OCI-M2 (cell line): Measurements from ENCODE around the gene CATSPERE.
"Not testable (repeated sequence)": the region's sequence is repeated elsewhere in the genome, so short reads cannot be mapped to it uniquely, and the experiment has no call there.

Source experiments
- DNase-seq: peaks from one replicate; lab custom pipeline; 2025; ENCODE audit not compliant: unreplicated experiment; lab: John Stamatoyannopoulos, UW

CATSPERE gene

DNA sequence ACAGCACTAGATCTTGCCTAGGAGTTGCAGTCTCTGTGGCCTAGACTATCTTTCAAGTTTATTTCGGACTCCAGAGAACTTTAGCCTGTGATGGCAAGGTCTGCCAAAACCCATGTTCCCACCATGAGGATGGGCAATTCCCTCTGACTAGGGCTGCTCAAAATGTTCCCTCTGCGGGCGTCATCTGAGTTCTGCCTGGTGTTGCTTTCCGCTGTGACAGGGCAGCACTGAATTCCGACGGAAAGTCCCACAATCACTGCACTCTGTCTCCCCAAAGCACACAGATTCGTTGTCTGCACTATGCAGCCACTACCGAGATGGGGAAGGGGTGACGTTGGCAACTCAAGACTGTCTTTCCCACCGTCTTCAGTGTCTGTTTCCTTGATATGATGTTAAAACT lies 75.2 kb downstream of the CATSPERE start:
- DNase-seq = no peak

DNA sequence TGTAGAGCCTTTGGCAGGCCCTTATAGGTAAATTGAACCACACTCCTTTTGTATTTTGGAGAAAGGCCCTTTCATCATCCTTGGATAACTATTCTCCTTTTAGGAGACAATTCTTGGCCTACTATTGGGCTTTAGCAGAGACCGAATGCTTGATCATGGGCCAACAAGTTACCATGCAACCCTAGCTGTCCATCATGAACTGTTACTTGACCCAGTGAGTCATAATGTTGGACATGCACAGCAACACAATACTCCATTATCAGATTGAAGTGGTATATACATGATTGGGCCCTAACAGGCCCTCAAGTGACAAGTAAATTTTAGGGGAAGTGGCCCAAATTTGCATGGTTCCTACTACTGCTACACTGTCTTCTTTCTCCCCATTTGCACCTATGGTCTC lies 84.4 kb downstream of the CATSPERE start:
- no peak for DNase-seq

- DNase-seq = no peak
Observed at GRCh38 chr1:244548558-244549115, 87.6 kb downstream of the CATSPERE start.

- no peak for DNase-seq
Observed at GRCh38 chr1:244552336-244552735, 91.3 kb downstream of the CATSPERE start.

- no peak for DNase-seq
Observed at GRCh38 chr1:244556263-244556662, 95.2 kb downstream of the CATSPERE start.

DNA sequence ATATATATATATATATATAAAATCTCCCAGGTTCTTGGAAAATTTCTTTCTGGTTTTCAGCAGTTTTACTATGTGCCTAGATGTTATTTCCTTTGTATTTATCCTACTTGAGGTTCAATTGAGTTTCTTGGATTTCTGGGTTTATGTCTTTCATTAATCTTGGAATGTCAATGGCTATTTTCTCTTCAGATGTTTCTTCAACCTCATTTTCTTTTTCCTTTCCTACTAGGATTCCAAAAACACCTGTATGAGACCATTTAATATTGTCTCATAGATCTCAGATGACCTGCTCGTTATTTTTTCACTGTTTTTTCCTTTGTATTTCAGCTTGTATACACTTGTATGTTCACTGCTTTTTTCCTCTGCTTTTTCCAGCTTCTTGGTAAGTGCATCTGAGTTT lies 96.5 kb downstream of the CATSPERE start:
- DNase-seq = no peak

- DNase-seq = no peak
Observed at GRCh38 chr1:244559561-244559960, 98.5 kb downstream of the CATSPERE start.

GRCh38 chr1:244562877-244563276 lies 101.8 kb downstream of the CATSPERE start:
- not testable (repeated sequence) for DNase-seq

DNA sequence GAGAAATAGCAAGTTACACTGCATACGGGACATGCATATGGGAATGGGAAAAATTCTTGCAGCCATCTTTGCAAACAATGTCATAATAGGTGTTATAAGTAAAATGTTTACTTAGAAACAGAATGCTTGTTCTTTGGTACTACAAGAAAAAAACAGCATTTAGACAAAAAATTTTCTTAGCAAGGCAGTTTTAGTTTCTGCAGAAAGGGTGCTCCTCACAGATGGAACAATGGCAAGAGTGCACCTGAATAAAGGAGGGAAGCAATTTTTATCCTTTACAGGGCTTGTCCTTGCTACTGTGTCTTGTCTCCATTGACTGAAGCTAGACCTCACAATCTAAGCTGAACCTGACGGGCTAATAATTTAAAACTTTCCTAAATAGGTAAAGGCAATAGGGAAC lies 112.7 kb downstream of the CATSPERE start:
- DNase-seq = no peak

GRCh38 chr1:244576259-244576892 lies 115.3 kb downstream of the CATSPERE start:
- no peak for DNase-seq

DNA sequence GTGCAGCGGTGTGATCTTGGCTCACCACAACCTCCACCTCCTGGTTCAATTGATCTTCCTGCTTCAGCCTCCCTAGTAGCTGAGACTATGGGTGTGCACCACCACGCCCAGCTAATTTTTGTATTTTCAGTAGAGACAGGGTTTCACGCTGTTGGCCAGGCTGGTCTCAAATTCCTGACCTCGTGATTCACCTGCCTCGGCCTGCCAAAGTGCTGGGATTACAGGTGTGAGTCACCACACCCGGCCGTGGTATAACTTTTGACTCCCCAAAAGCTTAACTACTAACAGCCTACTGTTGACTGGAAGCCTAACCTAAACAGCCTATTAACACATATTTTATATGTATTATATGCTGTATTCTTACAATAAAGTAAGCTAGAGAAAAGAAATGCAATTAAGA lies 117.1 kb downstream of the CATSPERE start:
- not testable (repeated sequence) for DNase-seq

DNA sequence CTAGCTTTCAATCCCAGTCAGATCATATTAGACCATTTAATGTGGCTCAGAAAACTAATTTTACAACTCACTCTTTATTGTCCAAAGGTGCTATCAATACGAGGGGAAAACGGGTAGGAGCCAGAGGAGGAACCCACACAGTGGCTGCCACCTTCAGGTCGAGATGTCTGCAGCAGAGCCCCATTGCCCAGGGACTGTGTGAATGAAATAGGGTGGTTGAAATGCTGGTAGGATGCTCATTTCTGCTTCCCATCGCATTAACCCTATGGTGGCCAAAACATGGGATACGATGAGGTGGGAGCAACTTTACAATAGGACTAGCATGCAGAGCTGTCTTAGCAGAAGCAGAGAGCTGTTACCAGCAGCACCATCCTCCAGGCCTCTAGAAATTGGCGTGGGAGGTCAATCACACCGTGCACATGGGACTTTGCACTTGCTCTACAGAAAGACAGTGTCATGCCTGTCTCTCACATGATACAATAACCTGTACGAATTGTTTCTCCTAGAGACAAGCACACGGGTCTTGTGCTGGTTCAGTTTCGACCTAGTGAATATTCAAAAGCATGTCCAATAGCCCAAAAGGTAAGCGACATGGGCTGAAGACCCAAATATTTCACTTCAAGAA lies 122.4 kb downstream of the CATSPERE start:
- DNase-seq = no peak

DNA sequence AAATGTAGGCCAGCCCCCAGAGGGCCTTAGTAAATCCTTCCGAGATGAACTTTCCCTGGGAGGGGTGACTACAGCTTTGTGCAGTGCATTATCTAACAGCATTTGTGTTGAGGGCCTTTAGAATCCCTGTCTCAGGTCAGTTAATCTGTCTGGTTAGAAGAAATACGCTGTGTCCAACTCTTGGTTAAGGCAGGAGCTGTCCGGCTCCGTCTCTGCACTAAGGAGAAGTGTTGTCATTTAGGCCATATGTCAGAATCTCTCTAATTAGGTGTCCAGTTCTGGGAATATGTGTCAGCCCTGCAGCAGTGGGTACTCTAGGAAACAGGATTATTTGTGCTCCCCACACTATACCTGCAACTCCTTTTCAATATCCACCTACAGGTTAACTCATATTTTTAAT lies 124.8 kb downstream of the CATSPERE start:
- no peak for DNase-seq

GRCh38 chr1:244590670-244591069 lies 129.6 kb downstream of the CATSPERE start:
- DNase-seq = no peak

GRCh38 chr1:244598611-244599010 lies 137.5 kb downstream of the CATSPERE start:
- no peak for DNase-seq

DNA sequence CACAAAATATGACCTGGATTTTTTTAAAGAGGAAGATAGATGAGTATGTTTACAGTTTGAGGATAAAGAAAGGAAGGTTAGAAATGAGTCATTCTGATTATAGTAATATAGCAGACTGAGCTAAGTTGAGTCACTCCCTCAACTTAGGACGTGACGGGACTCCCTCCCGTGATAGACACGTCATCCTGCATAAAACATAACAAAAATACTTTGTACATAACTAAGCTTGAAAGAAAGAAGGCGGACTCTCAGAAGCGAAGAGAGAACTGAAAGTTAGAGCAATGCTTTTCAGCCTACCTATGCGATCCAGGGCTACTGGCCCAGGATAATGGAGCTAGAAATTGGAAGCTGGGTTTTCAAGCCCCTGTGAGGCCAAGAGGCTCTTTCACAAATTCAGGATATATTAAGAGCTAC lies 138.9 kb downstream of the CATSPERE start:
- no peak for DNase-seq

DNA sequence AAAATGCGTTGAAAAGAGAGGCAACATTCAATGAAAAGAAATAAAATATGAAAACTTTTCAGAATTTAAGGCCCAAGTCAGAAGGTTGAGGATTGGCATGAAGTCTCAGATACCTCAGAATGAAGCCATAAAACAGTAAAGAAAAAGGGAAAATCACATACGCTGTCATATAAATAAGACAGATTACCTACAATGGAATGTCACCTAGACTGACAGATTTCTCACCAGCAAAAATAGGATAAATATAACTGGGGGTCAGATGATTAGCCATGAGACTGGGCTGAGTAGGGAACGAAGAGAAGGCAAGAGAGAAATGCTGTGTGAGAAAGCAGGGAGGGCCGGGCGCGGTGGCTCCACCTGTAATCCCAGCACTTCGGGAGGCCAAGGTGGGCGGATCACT lies 140.3 kb downstream of the CATSPERE start:
- no peak for DNase-seq

- no peak for DNase-seq
Observed at GRCh38 chr1:244603498-244603897, 142.4 kb downstream of the CATSPERE start.

DNA sequence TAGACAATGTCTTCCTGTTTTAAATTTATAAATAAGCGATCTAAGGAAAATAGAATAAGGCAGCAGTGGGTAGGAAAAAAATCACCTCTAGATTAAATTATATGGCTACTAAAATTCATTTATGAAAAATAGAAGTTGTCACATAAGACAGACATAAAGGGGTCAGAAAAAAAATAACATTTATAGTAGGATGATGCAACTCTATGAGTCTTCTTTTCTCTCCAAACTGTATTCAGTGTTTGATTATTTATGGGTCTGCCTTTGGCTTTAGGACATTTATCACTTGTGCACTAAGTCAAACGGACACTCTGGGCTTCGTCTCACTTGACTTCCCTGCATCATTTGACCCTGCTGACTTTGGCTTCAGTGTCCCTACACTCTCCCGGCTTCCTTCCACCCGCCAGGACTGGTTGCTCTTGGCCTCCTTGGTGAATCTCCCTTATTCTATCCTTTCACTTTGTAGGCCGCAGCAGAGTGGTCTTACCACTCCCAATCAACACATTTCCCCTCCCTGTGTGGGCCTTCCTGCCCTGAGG lies 144.8 kb downstream of the CATSPERE start:
- no peak for DNase-seq

DNA sequence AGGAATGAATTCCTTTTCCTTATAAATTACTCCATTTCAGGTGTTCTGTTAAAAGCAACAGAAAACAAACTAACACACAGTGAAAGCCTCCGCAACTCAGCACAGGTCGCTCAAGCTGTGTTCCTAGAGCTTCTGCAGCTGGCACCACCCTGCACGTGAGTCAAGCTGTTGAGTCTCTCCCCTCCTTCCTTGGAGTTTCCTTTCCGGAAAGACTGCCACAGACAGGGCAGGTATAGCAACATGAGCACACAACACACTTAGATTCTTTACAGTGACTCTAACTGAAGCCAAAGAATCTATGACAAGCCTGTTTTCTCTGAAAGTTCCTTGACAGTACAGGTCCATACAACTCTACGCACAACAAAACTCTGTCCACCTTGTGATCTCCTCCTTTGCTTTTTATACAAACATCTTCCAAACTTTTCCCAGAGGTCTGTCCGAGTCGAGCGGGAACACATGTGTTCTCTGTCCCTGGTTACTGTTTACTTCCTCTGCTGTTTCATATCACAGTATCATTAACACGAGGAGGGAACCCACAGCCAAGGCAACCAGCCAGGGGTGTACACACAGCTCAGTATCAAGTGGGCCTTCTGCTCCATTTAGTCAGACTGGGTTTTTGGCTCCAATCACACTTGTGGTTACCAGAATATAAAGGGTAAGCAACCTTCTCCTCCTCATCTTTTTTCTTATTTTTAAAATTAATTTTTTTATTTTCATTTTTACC lies 153.2 kb downstream of the CATSPERE start:
- DNase-seq = no peak

DNA sequence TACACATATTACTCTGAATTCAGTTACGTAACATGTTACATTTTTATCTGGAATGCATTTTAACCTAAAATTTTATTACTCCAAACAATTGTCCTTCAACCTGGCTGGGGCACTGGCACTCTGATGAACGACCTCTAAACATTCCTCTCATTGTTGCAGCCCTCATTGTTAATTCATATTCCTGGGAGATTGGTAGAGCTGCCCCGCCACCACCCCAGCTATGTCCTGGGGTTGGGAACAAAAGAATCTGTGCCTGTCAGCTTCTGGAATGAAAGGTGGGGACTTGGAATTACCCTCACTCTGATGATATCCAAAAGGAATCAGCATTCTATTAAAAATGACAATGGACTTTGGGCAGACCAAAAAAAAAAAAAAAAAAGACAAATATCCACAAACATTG lies 153.8 kb downstream of the CATSPERE start:
- DNase-seq = no peak

DNA sequence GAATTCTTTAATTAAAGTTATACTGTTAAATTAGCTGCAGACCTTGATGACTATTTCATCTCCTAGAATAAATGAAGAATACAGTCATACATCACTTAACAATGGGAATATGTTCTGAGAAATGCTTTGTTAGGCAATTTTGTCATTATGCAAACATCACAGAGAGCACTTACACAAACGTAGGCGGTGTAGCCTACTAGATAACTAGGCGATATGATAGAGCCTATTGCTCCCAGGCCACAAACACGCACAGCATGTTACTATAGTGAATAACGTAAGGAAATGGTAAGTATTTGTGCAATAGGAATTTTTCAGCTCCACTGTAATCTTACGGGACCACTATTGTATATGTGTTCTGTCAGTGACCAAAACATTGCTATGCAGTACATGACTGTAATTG lies 154.2 kb downstream of the CATSPERE start:
- DNase-seq = no peak
